Thyroid gland (tissue), 4 donors: ENCODE measurements around the gene FAM72A.
A peak's percentile ranks its signal among the peaks of the same experiment; 100 is the strongest.
"Not testable (repeated sequence)": the region's sequence is repeated elsewhere in the genome, so short reads cannot be mapped to it uniquely, and the experiment has no call there.

Experiments
- POLR2A ChIP-seq, 2 donors: fragments of 450-650 bp; IDR thresholded peaks; one replicate each; pipeline ENCODE4 v1.6.1; 2017; ENCODE audit warnings: antibody characterized with exemption in 2 of 2, mild to moderate bottlenecking in 2 of 2, moderate library complexity in 1 of 2
- TF ChIP-seq, protein P1 (sequence below), 6 experiments: fragments of 200-600 bp in 3 of 6; fragments of 450-650 bp in 3 of 6; sonication (generic) in 3 of 6; IDR thresholded peaks; one replicate each; pipeline ENCODE4 v1.5.1; 2016 to 2019; ENCODE audit warnings: antibody characterized with exemption in 6 of 6, mild to moderate bottlenecking in 2 of 6, inconsistent platforms in 1 of 6, moderate library complexity in 1 of 6

DNA sequence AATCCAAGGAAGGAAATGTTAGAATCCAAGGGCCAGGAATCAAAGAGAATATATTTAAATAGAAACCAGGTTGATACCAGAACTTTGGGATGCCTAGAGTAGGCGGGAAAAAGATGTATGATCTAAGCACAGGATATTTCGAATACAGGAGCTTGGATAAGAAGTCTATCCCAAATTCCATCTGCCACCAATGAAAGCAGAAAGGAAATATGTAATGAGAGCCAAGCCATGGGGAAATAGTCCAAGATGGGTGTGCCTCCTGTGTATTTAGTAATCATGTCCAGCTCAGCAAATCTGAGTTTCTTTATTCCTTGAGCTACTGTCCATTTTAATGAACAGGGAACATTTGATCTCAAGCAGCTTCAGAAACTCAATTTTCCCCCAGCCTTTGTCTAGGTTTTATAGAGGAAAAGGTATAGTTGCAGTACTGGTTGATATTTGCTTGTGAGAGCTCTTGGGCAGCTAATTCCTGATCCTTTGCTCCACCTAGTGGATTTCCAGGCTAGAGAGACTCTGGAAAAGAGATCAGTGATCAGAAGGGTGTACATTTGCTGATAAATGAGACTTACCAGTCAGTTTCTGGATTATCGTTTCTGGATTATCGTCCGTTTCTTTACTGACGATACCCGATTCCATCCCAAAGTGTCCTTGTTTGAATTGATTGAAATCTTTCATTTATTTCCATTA lies 28.3 kb downstream of the FAM72A start:
- TF ChIP-seq, protein P1, sequence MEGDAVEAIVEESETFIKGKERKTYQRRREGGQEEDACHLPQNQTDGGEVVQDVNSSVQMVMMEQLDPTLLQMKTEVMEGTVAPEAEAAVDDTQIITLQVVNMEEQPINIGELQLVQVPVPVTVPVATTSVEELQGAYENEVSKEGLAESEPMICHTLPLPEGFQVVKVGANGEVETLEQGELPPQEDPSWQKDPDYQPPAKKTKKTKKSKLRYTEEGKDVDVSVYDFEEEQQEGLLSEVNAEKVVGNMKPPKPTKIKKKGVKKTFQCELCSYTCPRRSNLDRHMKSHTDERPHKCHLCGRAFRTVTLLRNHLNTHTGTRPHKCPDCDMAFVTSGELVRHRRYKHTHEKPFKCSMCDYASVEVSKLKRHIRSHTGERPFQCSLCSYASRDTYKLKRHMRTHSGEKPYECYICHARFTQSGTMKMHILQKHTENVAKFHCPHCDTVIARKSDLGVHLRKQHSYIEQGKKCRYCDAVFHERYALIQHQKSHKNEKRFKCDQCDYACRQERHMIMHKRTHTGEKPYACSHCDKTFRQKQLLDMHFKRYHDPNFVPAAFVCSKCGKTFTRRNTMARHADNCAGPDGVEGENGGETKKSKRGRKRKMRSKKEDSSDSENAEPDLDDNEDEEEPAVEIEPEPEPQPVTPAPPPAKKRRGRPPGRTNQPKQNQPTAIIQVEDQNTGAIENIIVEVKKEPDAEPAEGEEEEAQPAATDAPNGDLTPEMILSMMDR (IDR thresholded peaks at IDR 0.05): peak in 2 of 6 experiments; percentile 11 to 14
- TF ChIP-seq POLR2A (IDR thresholded peaks at IDR 0.05): not testable (repeated sequence)
